Measurements from ENCODE around the gene PLAC8L1.

Gene PLAC8L1

GRCh38 chr5:146047396-146047795 is 58.0 kb downstream of the PLAC8L1 start:
- DNase-seq (ENCODE audit: low spot score) (peak; percentile 64), FAIRE-seq (no peak)

- FAIRE-seq = no peak
- no peak for DNase-seq (ENCODE audit: low spot score)
Measured at GRCh38 chr5:146043722-146044121, 61.7 kb downstream of the PLAC8L1 start.

GRCh38 chr5:146042628-146043279 is 62.6 kb downstream of the PLAC8L1 start:
- DNase-seq (ENCODE audit: low spot score) (peak; percentile 79), FAIRE-seq (peak; percentile 66)

- FAIRE-seq = no peak
- DNase-seq (ENCODE audit: low spot score) = no peak
Measured at GRCh38 chr5:146041180-146041789, 64.1 kb downstream of the PLAC8L1 start.

GRCh38 chr5:146040527-146040926 is 64.8 kb downstream of the PLAC8L1 start:
- DNase-seq (ENCODE audit: low spot score) (no peak), FAIRE-seq (no peak)

- FAIRE-seq (no peak), DNase-seq (ENCODE audit: low spot score) (no peak)
Measured at GRCh38 chr5:146039420-146039819, 66.0 kb downstream of the PLAC8L1 start.

- no peak for FAIRE-seq
- no peak for DNase-seq (ENCODE audit: low spot score)
Measured at GRCh38 chr5:146034605-146035004, 70.8 kb downstream of the PLAC8L1 start.
